Measurements from ENCODE around the gene HDLBP.

HDLBP gene

DNA sequence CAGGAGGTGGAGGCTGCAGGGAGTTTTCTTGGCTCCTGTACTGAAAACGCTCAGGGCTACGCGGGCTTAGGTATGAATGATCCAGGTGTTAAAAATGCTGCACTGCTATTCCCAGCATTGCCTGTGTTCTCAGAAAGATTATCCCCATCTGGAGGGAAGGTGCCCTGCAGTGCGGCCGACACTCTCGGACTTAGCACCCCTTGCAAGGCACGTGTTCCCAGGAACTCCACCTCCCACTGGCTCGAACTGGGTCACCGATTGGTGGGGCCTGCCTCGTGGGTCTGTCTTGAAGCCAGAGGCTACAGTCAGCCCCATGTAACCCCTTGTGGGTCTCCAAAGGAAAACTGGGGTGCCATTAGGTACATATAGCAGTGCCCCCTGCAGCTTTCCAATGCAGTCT lies 101.3 kb downstream of the HDLBP start:
- TF ChIP-seq TAF1 (IDR thresholded peaks at IDR 0.05; ENCODE audit: borderline replicate concordance, insufficient read depth, low read length) (no peak), POLR2AphosphoS5 (IDR thresholded peaks at IDR 0.05; ENCODE audit: low read depth, low read length) (no peak), SIN3A (IDR thresholded peaks at IDR 0.05; ENCODE audit: borderline replicate concordance, insufficient read depth, low read length) (no peak), FOXP2 (optimal IDR thresholded peaks at IDR 0.05; ENCODE audit: borderline replicate concordance, extremely low read depth, extremely low read length, insufficient read depth) (no peak)
- TF ChIP-seq, protein P1, sequence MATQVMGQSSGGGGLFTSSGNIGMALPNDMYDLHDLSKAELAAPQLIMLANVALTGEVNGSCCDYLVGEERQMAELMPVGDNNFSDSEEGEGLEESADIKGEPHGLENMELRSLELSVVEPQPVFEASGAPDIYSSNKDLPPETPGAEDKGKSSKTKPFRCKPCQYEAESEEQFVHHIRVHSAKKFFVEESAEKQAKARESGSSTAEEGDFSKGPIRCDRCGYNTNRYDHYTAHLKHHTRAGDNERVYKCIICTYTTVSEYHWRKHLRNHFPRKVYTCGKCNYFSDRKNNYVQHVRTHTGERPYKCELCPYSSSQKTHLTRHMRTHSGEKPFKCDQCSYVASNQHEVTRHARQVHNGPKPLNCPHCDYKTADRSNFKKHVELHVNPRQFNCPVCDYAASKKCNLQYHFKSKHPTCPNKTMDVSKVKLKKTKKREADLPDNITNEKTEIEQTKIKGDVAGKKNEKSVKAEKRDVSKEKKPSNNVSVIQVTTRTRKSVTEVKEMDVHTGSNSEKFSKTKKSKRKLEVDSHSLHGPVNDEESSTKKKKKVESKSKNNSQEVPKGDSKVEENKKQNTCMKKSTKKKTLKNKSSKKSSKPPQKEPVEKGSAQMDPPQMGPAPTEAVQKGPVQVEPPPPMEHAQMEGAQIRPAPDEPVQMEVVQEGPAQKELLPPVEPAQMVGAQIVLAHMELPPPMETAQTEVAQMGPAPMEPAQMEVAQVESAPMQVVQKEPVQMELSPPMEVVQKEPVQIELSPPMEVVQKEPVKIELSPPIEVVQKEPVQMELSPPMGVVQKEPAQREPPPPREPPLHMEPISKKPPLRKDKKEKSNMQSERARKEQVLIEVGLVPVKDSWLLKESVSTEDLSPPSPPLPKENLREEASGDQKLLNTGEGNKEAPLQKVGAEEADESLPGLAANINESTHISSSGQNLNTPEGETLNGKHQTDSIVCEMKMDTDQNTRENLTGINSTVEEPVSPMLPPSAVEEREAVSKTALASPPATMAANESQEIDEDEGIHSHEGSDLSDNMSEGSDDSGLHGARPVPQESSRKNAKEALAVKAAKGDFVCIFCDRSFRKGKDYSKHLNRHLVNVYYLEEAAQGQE (IDR thresholded peaks at IDR 0.05; ENCODE audit: insufficient read depth in 1 of 2, low read depth in 2 of 2, low read length in 2 of 2) = no peak

DNA sequence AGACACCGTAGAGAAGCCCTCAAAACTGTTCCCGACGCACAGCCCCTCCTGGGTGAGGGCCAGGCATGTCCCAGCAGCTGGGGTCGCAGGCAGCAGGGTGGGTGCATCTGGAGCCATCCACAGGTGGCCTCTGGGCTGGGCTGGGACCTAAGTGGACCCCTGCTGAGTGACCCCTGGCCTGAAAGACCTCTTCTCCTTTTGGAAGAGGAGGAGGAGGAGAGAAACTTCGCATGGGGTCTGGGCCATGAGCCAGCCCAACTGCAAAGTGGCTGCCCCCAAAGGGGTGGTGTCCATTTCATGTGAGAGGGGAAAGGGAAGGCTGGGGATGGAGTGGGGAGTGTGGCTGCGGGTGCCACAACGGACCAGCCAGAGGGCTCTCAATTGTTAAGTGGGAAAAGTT lies 101.9 kb downstream of the HDLBP start:
- TF ChIP-seq SIN3A (IDR thresholded peaks at IDR 0.05; ENCODE audit: borderline replicate concordance, insufficient read depth, low read length) (no peak), POLR2AphosphoS5 (IDR thresholded peaks at IDR 0.05; ENCODE audit: low read depth, low read length) (no peak), TAF1 (IDR thresholded peaks at IDR 0.05; ENCODE audit: borderline replicate concordance, insufficient read depth, low read length) (no peak), FOXP2 (optimal IDR thresholded peaks at IDR 0.05; ENCODE audit: borderline replicate concordance, extremely low read depth, extremely low read length, insufficient read depth) (no peak)
- TF ChIP-seq, protein P1 (IDR thresholded peaks at IDR 0.05; ENCODE audit: insufficient read depth in 1 of 2, low read depth in 2 of 2, low read length in 2 of 2) = no peak

DNA sequence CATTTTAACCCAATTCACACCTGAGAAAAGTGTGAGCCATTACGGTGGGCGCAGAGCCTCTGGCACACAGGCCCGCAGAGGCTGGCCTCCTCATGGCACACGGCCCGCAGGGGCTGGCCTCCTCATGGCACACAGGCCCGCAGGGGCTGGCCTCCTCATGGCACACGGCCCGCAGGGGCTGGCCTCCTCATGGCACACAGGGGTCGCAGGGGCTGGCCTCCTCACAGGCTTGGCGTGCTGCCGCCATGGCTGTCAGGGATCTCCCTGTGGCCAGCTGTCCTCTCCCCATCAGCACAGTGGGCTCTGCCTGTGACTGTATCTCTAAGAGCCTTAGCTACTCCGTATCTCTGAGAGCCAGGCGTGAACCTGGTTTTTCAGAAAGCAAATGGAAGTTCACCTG lies 102.4 kb downstream of the HDLBP start:
- no peak for TF ChIP-seq SIN3A (IDR thresholded peaks at IDR 0.05; ENCODE audit: borderline replicate concordance, insufficient read depth, low read length)
- TF ChIP-seq POLR2AphosphoS5 (IDR thresholded peaks at IDR 0.05; ENCODE audit: low read depth, low read length) = no peak
- TF ChIP-seq, protein P1 (IDR thresholded peaks at IDR 0.05; ENCODE audit: insufficient read depth in 1 of 2, low read depth in 2 of 2, low read length in 2 of 2) = no peak
- TF ChIP-seq TAF1 (IDR thresholded peaks at IDR 0.05; ENCODE audit: borderline replicate concordance, insufficient read depth, low read length) = no peak
- no peak for TF ChIP-seq FOXP2 (optimal IDR thresholded peaks at IDR 0.05; ENCODE audit: borderline replicate concordance, extremely low read depth, extremely low read length, insufficient read depth)

DNA sequence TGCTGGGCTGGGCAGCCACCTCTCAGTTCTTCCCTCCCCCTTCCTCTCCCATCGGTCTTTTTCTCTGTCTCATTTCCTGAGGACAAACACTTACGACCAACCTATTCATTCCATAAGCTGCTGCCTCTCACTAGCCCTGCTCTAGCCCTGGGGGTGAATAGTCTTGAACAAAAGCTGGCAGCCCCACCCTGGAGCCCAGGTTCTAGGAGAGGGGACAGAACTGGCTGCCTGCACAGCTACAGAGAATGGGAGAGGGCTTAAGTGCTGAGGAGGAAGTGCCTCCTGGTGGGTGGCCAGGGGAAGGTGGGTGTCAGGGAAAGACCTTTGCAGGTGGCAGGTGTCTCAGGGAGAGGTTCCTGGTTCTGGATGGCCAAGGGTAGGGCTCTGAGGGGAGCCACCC lies 104.2 kb downstream of the HDLBP start:
- TF ChIP-seq POLR2AphosphoS5 (IDR thresholded peaks at IDR 0.05; ENCODE audit: low read depth, low read length) = no peak
- TF ChIP-seq SIN3A (IDR thresholded peaks at IDR 0.05; ENCODE audit: borderline replicate concordance, insufficient read depth, low read length) = no peak
- TF ChIP-seq FOXP2 (optimal IDR thresholded peaks at IDR 0.05; ENCODE audit: borderline replicate concordance, extremely low read depth, extremely low read length, insufficient read depth) = no peak

DNA sequence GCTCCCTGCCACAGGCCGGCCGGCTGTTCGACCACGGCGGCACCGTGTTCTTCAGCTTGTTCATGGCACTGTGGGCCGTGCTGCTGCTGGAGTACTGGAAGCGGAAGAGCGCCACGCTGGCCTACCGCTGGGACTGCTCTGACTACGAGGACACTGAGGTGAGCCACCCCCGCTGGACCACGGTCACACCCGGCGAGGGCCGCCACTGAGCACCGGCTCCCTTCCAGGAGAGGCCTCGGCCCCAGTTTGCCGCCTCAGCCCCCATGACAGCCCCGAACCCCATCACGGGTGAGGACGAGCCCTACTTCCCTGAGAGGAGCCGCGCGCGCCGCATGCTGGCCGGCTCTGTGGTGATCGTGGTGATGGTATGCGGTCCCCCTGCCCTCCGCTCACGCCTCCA lies 106.2 kb downstream of the HDLBP start:
- TF ChIP-seq SIN3A (IDR thresholded peaks at IDR 0.05; ENCODE audit: borderline replicate concordance, insufficient read depth, low read length) (no peak), FOXP2 (optimal IDR thresholded peaks at IDR 0.05; ENCODE audit: borderline replicate concordance, extremely low read depth, extremely low read length, insufficient read depth) (no peak), TAF1 (IDR thresholded peaks at IDR 0.05; ENCODE audit: borderline replicate concordance, insufficient read depth, low read length) (no peak), POLR2AphosphoS5 (IDR thresholded peaks at IDR 0.05; ENCODE audit: low read depth, low read length) (no peak)
- TF ChIP-seq, protein P1 (IDR thresholded peaks at IDR 0.05; ENCODE audit: insufficient read depth in 1 of 2, low read depth in 2 of 2, low read length in 2 of 2) = no peak

Data from PFSK-1 (cell line).